Smooth muscle cell (in vitro differentiated cells): ENCODE measurements around the gene ERC2. TPM values are rescaled to one million over a fixed set of nuclear protein-coding genes. Genes with fewer than 3 reads are reported as not detected.

Source experiments
- DNase-seq: peaks from one replicate; lab custom pipeline; 2025; ENCODE audit not compliant: unreplicated experiment; lab: John Stamatoyannopoulos, UW
- H2AFZ ChIP-seq: fragments of 200-600 bp; sonication (generic); 2 replicates; pipeline ENCODE4 v1.6.0; 2016; ENCODE audit warnings: antibody characterized with exemption, low read depth, mild to moderate bottlenecking
- H3F3A ChIP-seq: fragments of 200-600 bp; sonication (generic); 2 replicates; pipeline ENCODE4 v1.6.0; 2017; ENCODE audit warnings: antibody characterized with exemption, low read depth
- H3K27ac ChIP-seq: fragments of 200-600 bp; sonication (generic); 2 replicates; pipeline ENCODE4 v1.5.1; 2016; ENCODE audit warnings: low read depth, mild to moderate bottlenecking
- H3K27me3 ChIP-seq: fragments of 200-600 bp; sonication (generic); 2 replicates; pipeline ENCODE4 v1.6.1; 2016; ENCODE audit warnings: low read depth, mild to moderate bottlenecking
- H3K36me3 ChIP-seq: fragments of 200-600 bp; sonication (generic); 2 replicates; pipeline ENCODE4 v1.5.1; 2016; ENCODE audit warnings: low read depth
- H3K4me1 ChIP-seq: fragments of 200-600 bp; sonication (generic); 2 replicates; pipeline ENCODE4 v1.5.1; 2016; ENCODE audit warnings: low read depth
- H3K4me2 ChIP-seq: fragments of 200-600 bp; sonication (generic); 2 replicates; pipeline ENCODE4 v1.6.0; 2016; ENCODE audit warnings: mild to moderate bottlenecking
- H3K4me3 ChIP-seq: fragments of 200-600 bp; sonication (generic); 2 replicates; pipeline ENCODE4 v1.5.1; 2016; ENCODE audit warnings: mild to moderate bottlenecking
- H3K79me2 ChIP-seq: fragments of 200-600 bp; sonication (generic); 2 replicates; pipeline ENCODE4 v1.6.0; 2016; ENCODE audit warnings: low read depth, mild to moderate bottlenecking
- H3K9ac ChIP-seq: fragments of 200-600 bp; sonication (generic); 2 replicates; pipeline ENCODE4 v1.6.0; 2016; ENCODE audit warnings: low read depth
- H3K9me3 ChIP-seq: fragments of 200-600 bp; sonication (generic); replicated peaks from 2 replicates; pipeline ENCODE4 v1.5.1; 2016; ENCODE audit warnings: low read depth
- H4K20me1 ChIP-seq: fragments of 200-600 bp; sonication (generic); 2 replicates; pipeline ENCODE4 v1.6.0; 2016; ENCODE audit warnings: low read depth
- CTCF ChIP-seq: fragments of 200-600 bp; sonication (generic); IDR thresholded peaks from 2 replicates; pipeline ENCODE4 v1.5.1; 2017; ENCODE audit warnings: borderline replicate concordance, mild to moderate bottlenecking, antibody characterized with exemption; ENCODE audit not compliant: insufficient read depth, poor library complexity, severe bottlenecking
- WGBS: methylation state at CpG from one replicate; pipeline ENCODE4 v1.1.7; 2016; ENCODE audit warnings: low lambda C conversion rate; 5-methylcytosine and 5-hydroxymethylcytosine counted together
- polyA plus RNA-seq: library from polyadenylated mRNA; unstranded; fragments of >200 nt; fragmentation: Nextera tagmentation; extraction: Ambion mirVana; gene quantifications from 2 replicates; pipeline ENCODE4 v1.2.1, GENCODE V29; 2016
- total RNA-seq: library from RNA; depleted of rRNA; stranded (reverse); fragments of >200 nt; gene quantifications from 2 replicates; pipeline ENCODE4 v1.2.3, GENCODE V29; 2014

ERC2 gene
- total and polyA plus RNA-seq, 2 experiments from 2014 or later = 1.1 TPM; not detected in 1

- H2AFZ ChIP-seq = no peak overlapping the region
- no peak overlapping the region for H3K9ac ChIP-seq
- H3K79me2 ChIP-seq = no peaks in the 10 kb centered on the region
- DNase-seq = no peak
- H3K4me1 ChIP-seq = peaks cover 5% of the 10 kb centered on the region
- no peak overlapping the region for H3K4me2 ChIP-seq
- WGBS = 35% methylated on average over 1 of the region's 1 CpG
- no peaks in the 10 kb centered on the region for H4K20me1 ChIP-seq
- H3K36me3 ChIP-seq = no peaks in the 10 kb centered on the region
- TF ChIP-seq CTCF = no peak
- H3F3A ChIP-seq = no peaks in the 10 kb centered on the region
- no peaks in the 10 kb centered on the region for H3K27me3 ChIP-seq
- no peak overlapping the region for H3K27ac ChIP-seq
- H3K9me3 ChIP-seq = no peaks in the 10 kb centered on the region
- no peak overlapping the region for H3K4me3 ChIP-seq
Measured at GRCh38 chr3:55858302-55858701, 610.0 kb downstream of the ERC2 start.

- Histone ChIP-seq H3K79me2 (no peaks in the 10 kb centered on the region), H3K4me3 (no peak overlapping the region), H3K27me3 (no peaks in the 10 kb centered on the region), H2AFZ (no peak overlapping the region), H4K20me1 (no peaks in the 10 kb centered on the region), H3K9me3 (no peaks in the 10 kb centered on the region), H3K4me2 (no peak overlapping the region), H3F3A (no peaks in the 10 kb centered on the region), H3K9ac (no peak overlapping the region), H3K36me3 (no peaks in the 10 kb centered on the region), H3K4me1 (peaks cover 5% of the 10 kb centered on the region), H3K27ac (no peak overlapping the region)
- TF ChIP-seq CTCF = no peak
- DNase-seq = no peak
- 98% methylated on average over 2 of the region's 2 CpGs for WGBS
Measured at GRCh38 chr3:55857633-55858032, 610.6 kb downstream of the ERC2 start.

GRCh38 chr3:55855311-55855710 is 613.0 kb downstream of the ERC2 start:
- Histone ChIP-seq H3F3A (no peaks in the 10 kb centered on the region), H3K27me3 (no peaks in the 10 kb centered on the region), H3K27ac (no peak overlapping the region), H2AFZ (no peak overlapping the region), H4K20me1 (no peaks in the 10 kb centered on the region), H3K4me1 (peaks cover 5% of the 10 kb centered on the region), H3K9ac (no peak overlapping the region), H3K4me2 (no peak overlapping the region), H3K36me3 (no peaks in the 10 kb centered on the region), H3K79me2 (no peaks in the 10 kb centered on the region), H3K4me3 (no peak overlapping the region), H3K9me3 (no peaks in the 10 kb centered on the region)
- 87% methylated on average over 2 of the region's 2 CpGs for WGBS
- no peak for TF ChIP-seq CTCF
- no peak for DNase-seq

- Histone ChIP-seq H3K4me1 (no peaks in the 10 kb centered on the region), H4K20me1 (no peaks in the 10 kb centered on the region), H3F3A (no peaks in the 10 kb centered on the region), H3K9me3 (no peaks in the 10 kb centered on the region), H3K27me3 (no peaks in the 10 kb centered on the region), H3K36me3 (no peaks in the 10 kb centered on the region), H3K27ac (no peak overlapping the region), H3K79me2 (no peaks in the 10 kb centered on the region), H3K4me3 (no peak overlapping the region), H3K4me2 (no peak overlapping the region), H3K9ac (no peak overlapping the region), H2AFZ (no peak overlapping the region)
- TF ChIP-seq CTCF = no peak
- 50% methylated on average over 5 of the region's 5 CpGs for WGBS
- no peak for DNase-seq
Measured at GRCh38 chr3:55854494-55854893, 613.8 kb downstream of the ERC2 start.
